A549 (cell line): ENCODE data around the gene ZNF223.

Source experiments
- BHLHE40 ChIP-seq: IDR thresholded peaks from 2 replicates; pipeline ENCODE4 v1.6.1; 2012; ENCODE audit warnings: low read depth, low read length, inconsistent platforms
- GATA3 ChIP-seq: IDR thresholded peaks from 2 replicates; pipeline ENCODE4 v1.6.1; 2012; ENCODE audit warnings: borderline replicate concordance
- HDAC2 ChIP-seq: fragments of 200-600 bp; sonication (generic); IDR thresholded peaks from 2 replicates; pipeline ENCODE4 v1.6.1; 2016
- HOXA7 ChIP-seq: fragments of 250-450 bp; sonication (Bioruptor Pico); IDR thresholded peaks from 2 replicates; pipeline ENCODE4 v1.5.0; 2020; ENCODE audit warnings: mild to moderate bottlenecking, moderate library complexity
- KDM1A ChIP-seq: fragments of 200-600 bp; sonication (generic); IDR thresholded peaks from 2 replicates; pipeline ENCODE4 v1.6.1; 2016; ENCODE audit warnings: low read depth, mild to moderate bottlenecking
- MAX ChIP-seq: IDR thresholded peaks from 2 replicates; pipeline ENCODE4 v1.6.1; 2012
- MAZ ChIP-seq: fragments of 150-350 bp; IDR thresholded peaks from 2 replicates; pipeline ENCODE4 v1.6.1; 2014; ENCODE audit warnings: antibody characterized with exemption, low read depth, low read length, borderline replicate concordance
- POLR2A ChIP-seq: IDR thresholded peaks from 2 replicates; pipeline ENCODE4 v1.6.1; 2012; ENCODE audit warnings: mild to moderate bottlenecking, low read length
- RAD21 ChIP-seq, 2 experiments: fragments of >200 bp in 1 of 2; sonication (Bioruptor Twin) in 1 of 2; formaldehyde crosslinking in 1 of 2; IDR thresholded peaks in 1 of 2; conservative IDR thresholded peaks in 1 of 2; 2 replicates in 1 of 2; 3 replicates in 1 of 2; pipeline ENCODE4 v1.6.1; 2012 to 2018; ENCODE audit warnings: inconsistent platforms in 1 of 2
- SMC3 ChIP-seq: fragments of >200 bp; sonication (Bioruptor Twin); formaldehyde crosslinking; IDR thresholded peaks from 3 replicates; pipeline ENCODE4 v1.6.1; 2018; ENCODE audit warnings: inconsistent platforms
- TP53 ChIP-seq: fragments of 250-450 bp; sonication (Bioruptor Pico); IDR thresholded peaks from 2 replicates; pipeline ENCODE4 v1.5.0; 2021; ENCODE audit warnings: mild to moderate bottlenecking, moderate library complexity
- TF ChIP-seq, protein P1 (sequence below): fragments of >200 bp; sonication (Bioruptor Twin); formaldehyde crosslinking; IDR thresholded peaks from 3 replicates; pipeline ENCODE4 v1.5.1; 2016
- TF ChIP-seq, protein P2 (sequence below): fragments of 250-450 bp; sonication (Bioruptor Pico); IDR thresholded peaks from 2 replicates; pipeline ENCODE4 v1.5.0; 2021; ENCODE audit warnings: mild to moderate bottlenecking, moderate library complexity, borderline replicate concordance

DNA sequence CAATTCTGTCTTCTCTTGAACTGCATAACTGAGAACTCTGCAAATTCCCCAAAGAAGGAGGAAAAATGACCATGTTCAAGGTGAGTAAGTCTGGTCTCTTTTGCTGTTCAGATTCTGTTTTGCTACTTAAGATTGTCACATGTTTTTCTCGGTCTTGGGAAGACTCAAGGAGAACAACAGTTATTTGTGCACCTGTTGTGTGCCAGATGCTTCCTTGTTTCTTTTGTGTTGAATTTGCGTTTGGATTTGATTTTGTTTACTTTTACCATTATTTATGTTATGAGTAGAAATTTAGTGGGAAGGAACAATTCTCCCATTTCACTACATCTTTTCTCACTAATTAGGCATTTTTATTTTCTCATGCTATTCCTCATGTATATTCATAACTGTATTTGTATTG is 24.5 kb downstream of the ZNF223 start:
- TF ChIP-seq, protein P1, sequence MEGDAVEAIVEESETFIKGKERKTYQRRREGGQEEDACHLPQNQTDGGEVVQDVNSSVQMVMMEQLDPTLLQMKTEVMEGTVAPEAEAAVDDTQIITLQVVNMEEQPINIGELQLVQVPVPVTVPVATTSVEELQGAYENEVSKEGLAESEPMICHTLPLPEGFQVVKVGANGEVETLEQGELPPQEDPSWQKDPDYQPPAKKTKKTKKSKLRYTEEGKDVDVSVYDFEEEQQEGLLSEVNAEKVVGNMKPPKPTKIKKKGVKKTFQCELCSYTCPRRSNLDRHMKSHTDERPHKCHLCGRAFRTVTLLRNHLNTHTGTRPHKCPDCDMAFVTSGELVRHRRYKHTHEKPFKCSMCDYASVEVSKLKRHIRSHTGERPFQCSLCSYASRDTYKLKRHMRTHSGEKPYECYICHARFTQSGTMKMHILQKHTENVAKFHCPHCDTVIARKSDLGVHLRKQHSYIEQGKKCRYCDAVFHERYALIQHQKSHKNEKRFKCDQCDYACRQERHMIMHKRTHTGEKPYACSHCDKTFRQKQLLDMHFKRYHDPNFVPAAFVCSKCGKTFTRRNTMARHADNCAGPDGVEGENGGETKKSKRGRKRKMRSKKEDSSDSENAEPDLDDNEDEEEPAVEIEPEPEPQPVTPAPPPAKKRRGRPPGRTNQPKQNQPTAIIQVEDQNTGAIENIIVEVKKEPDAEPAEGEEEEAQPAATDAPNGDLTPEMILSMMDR: no peak
- no peak for TF ChIP-seq BHLHE40
- TF ChIP-seq RAD21 (conservative IDR thresholded peaks at IDR 0.05 in 1 of 2, IDR thresholded peaks at IDR 0.05 in 1 of 2): no peak
- TF ChIP-seq MAX: no peak
- no peak for TF ChIP-seq TP53
- no peak for TF ChIP-seq MAZ
- TF ChIP-seq, protein P2, sequence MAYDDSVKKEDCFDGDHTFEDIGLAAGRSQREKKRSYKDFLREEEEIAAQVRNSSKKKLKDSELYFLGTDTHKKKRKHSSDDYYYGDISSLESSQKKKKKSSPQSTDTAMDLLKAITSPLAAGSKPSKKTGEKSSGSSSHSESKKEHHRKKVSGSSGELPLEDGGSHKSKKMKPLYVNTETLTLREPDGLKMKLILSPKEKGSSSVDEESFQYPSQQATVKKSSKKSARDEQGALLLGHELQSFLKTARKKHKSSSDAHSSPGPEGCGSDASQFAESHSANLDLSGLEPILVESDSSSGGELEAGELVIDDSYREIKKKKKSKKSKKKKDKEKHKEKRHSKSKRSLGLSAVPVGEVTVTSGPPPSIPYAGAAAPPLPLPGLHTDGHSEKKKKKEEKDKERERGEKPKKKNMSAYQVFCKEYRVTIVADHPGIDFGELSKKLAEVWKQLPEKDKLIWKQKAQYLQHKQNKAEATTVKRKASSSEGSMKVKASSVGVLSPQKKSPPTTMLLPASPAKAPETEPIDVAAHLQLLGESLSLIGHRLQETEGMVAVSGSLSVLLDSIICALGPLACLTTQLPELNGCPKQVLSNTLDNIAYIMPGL (CRISPR knock-in tag): no peak
- TF ChIP-seq HOXA7 (CRISPR knock-in tag): no peak
- no peak for TF ChIP-seq POLR2A
- TF ChIP-seq HDAC2: no peak
- no peak for TF ChIP-seq KDM1A
- no peak for TF ChIP-seq GATA3
- TF ChIP-seq SMC3: no peak
